Stomach (tissue), 9 donors: ENCODE measurements around the gene RAB21. TPM values are rescaled to one million over a fixed set of nuclear protein-coding genes. Genes with fewer than 3 reads are reported as not detected.

Experiments used
- DNase-seq, 2 donors: peaks; one replicate each; pipeline versions ENCODE4 v3.0.0 to v3.0.0-alpha.2; 2013 to 2019
- H3K27ac ChIP-seq, 5 donors: fragments of 200-600 bp in 4 of 5; sonication (generic) in 4 of 5; one replicate each; pipeline ENCODE4 v1.5.1; 2013 to 2019; ENCODE audit warnings: mild to moderate bottlenecking in 1 of 5, moderate library complexity in 1 of 5
- H3K27me3 ChIP-seq, 3 donors: fragments of 200-600 bp; sonication (generic); one replicate each; pipeline ENCODE4 v1.5.1; 2017 to 2019; ENCODE audit warnings: mixed run types in 1 of 3
- H3K36me3 ChIP-seq, 4 donors: fragments of 200-600 bp; sonication (generic); 1 replicate in 3 of 4; 2 replicates in 1 of 4; pipeline ENCODE4 v1.5.1; 2016 to 2019
- H3K4me1 ChIP-seq, 4 donors: fragments of 200-600 bp; sonication (generic); one replicate each; pipeline ENCODE4 v1.5.1; 2016 to 2019
- H3K4me3 ChIP-seq, 4 donors: fragments of 200-600 bp; sonication (generic) in 3 of 4; one replicate each; pipeline ENCODE4 v1.5.1; 2016 to 2019; ENCODE audit warnings: mild to moderate bottlenecking in 1 of 4
- H3K9me3 ChIP-seq, 4 donors: fragments of 200-600 bp; sonication (generic); one replicate each; pipeline ENCODE4 v1.5.1; 2016 to 2019
- CTCF ChIP-seq, 7 experiments: fragments of 450-650 bp in 4 of 7; fragments of 200-600 bp in 3 of 7; sonication (generic) in 3 of 7; IDR thresholded peaks; one replicate each; pipeline ENCODE4 v1.5.1; 2016 to 2019; ENCODE audit warnings: antibody characterized with exemption in 7 of 7, control low read depth in 2 of 7, mild to moderate bottlenecking in 1 of 7
- EP300 ChIP-seq: sonication (generic); formaldehyde crosslinking; IDR thresholded peaks from one replicate; pipeline ENCODE4 v1.6.1; 2017; ENCODE audit warnings: antibody characterized with exemption
- POLR2A ChIP-seq, 4 donors: fragments of 450-650 bp; IDR thresholded peaks; one replicate each; pipeline ENCODE4 v1.6.1; 2016; ENCODE audit warnings: antibody characterized with exemption in 4 of 4, control low read depth in 2 of 4, mild to moderate bottlenecking in 1 of 4, moderate library complexity in 1 of 4
- POLR2AphosphoS5 ChIP-seq, 3 donors: sonication (generic); formaldehyde crosslinking; IDR thresholded peaks; one replicate each; pipeline ENCODE4 v1.6.1; 2016; ENCODE audit warnings: antibody characterized with exemption in 3 of 3
- WGBS, 5 donors: extraction: QIAGEN DNeasy Blood & Tissue Kit in 3 of 5; methylation state at CpG; one replicate each; pipeline versions ENCODE4 v1.1.5 to v1.1.7; 2013 to 2018; 5-methylcytosine and 5-hydroxymethylcytosine counted together
- intact Hi-C: fragments of 100-400 bp; cut with DNase I; formaldehyde crosslinking; loops from one replicate; pipeline ENCODE4 v1.15.1; 2023; ENCODE audit warnings: low total_unique reads
- polyA plus RNA-seq, 3 donors: library from polyadenylated mRNA; stranded (reverse); fragments of 200-250 nt; gene quantifications; one replicate each; pipeline ENCODE4 v1.2.3, GENCODE V29; 2013
- total RNA-seq, 5 donors: library from RNA; depleted of rRNA; stranded (reverse); fragments of >200 nt; gene quantifications; one replicate each; pipeline versions ENCODE4 v1.1.0 to v1.2.3, GENCODE V29; 2014 to 2016
- donor health status: healthy with polysubstance abuse.
- donor health status: Bipolar disorder and iron deficiency.
- donor health status: healthy.

The RAB21 gene
- total and polyA plus RNA-seq, 8 donors: 3.2 to 35.1 (median 7.7) TPM

DNA sequence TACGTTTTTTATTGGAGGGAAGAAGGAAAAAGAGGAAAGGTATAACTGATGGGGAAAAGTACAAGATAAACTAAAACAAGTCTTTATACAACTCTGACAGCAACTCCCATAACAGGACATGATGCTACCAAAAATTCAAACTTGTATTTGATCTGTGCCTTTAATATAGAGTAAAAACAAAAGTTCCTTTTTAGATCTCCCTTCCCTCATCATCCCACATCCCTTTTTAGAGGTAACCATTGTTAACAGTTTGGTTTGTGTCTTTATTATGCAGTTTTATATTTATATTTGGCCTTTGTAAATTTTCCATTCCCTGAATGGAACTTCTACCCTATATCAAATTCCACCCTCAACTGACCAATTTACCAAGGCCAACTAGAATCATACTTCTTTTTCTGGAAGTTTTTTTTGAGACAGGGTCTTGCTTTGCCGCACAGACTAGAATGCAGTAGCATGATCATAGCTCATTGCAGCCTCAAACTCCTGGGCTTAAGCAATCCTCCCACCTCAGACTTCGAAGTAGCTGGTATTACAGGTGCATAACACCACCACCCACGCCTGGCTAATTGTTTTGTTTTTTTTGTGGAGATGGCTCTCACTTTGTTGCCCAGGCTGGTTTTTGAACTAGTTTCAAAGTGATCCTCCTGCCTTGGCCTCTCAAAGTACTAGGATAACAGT is 36.9 kb downstream of the RAB21 start:
- 77 to 91% (median 84%) methylated on average over 4 of the region's 4 CpGs for WGBS, 5 donors
- intact Hi-C loops: no loop called here

GRCh38 chr12:71792599-71792998 is 37.9 kb downstream of the RAB21 start:
- H3K4me3 ChIP-seq: no peak overlapping the region
- H3K27ac ChIP-seq: no peak overlapping the region
- H3K27me3 ChIP-seq: no peaks in the 10 kb centered on the region
- TF ChIP-seq CTCF (IDR thresholded peaks at IDR 0.05): no peak
- TF ChIP-seq POLR2A (IDR thresholded peaks at IDR 0.05): no peak
- no peak for TF ChIP-seq EP300
- no peak for TF ChIP-seq POLR2AphosphoS5 (IDR thresholded peaks at IDR 0.05)
- WGBS, 5 donors: 42 to 83% (median 72%) methylated on average over 1 of the region's 1 CpG
- H3K36me3 ChIP-seq: peaks cover 0 to 11% (median 8%) of the 10 kb centered on the region in 4 donors
- intact Hi-C loops: no loop called here
- no peaks in the 10 kb centered on the region for H3K4me1 ChIP-seq
- DNase-seq: no peak
- H3K9me3 ChIP-seq: no peaks in the 10 kb centered on the region

More for the DNA sequence above, 36.9 kb downstream of the RAB21 start:
- no peak overlapping the region for H3K27ac ChIP-seq
- no peaks in the 10 kb centered on the region for H3K4me1 ChIP-seq
- H3K27me3 ChIP-seq: no peaks in the 10 kb centered on the region
- DNase-seq: no peak
- TF ChIP-seq POLR2A (IDR thresholded peaks at IDR 0.05) (no peak), POLR2AphosphoS5 (IDR thresholded peaks at IDR 0.05) (no peak), CTCF (IDR thresholded peaks at IDR 0.05) (no peak), EP300 (no peak)
- peaks cover 1 to 21% (median 16%) of the 10 kb centered on the region in 4 donors for H3K36me3 ChIP-seq
- H3K4me3 ChIP-seq: no peak overlapping the region
- H3K9me3 ChIP-seq: no peaks in the 10 kb centered on the region

- intact Hi-C loops: no loop called here
- H3K27ac ChIP-seq: no peak overlapping the region
- TF ChIP-seq POLR2AphosphoS5 (IDR thresholded peaks at IDR 0.05) (no peak), CTCF (IDR thresholded peaks at IDR 0.05) (no peak), POLR2A (IDR thresholded peaks at IDR 0.05) (no peak), EP300 (no peak)
- no peaks in the 10 kb centered on the region for H3K27me3 ChIP-seq
- H3K4me3 ChIP-seq: no peak overlapping the region
- no peaks in the 10 kb centered on the region for H3K9me3 ChIP-seq
- no peaks in the 10 kb centered on the region for H3K4me1 ChIP-seq
- 40 to 64% (median 58%) methylated on average over 1 of the region's 1 CpG for WGBS, 5 donors
- H3K36me3 ChIP-seq: peaks cover 0 to 2% (median 0%) of the 10 kb centered on the region in 4 donors
- DNase-seq: no peak
These were observed 41.2 kb downstream of the RAB21 start for GRCh38 chr12:71795901-71796300.

DNA sequence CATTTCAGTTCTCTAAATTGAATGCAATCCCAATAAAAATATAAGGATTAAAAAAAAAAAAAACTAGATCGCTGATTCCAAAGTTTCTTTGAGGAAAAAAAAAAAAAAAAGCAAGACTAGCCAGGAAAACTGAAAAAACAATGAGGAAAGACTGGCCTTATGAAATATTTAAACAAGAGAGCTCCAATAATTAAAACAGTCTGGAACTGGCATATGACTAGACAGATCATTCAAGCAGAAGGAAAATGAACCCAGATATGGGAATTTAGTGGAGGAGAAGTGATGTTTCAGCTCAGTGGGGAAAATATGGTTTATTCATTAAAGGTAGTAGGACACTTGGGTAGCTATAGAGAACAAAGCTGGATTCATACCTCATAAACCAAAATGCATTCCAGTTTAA is 42.9 kb downstream of the RAB21 start:
- intact Hi-C loops: no loop called here

More for the DNA sequence above, 42.9 kb downstream of the RAB21 start:
- H3K27me3 ChIP-seq: no peaks in the 10 kb centered on the region
- H3K9me3 ChIP-seq: no peaks in the 10 kb centered on the region
- H3K4me1 ChIP-seq: no peaks in the 10 kb centered on the region
- DNase-seq: no peak
- no peak overlapping the region for H3K4me3 ChIP-seq
- no peak overlapping the region for H3K27ac ChIP-seq
- TF ChIP-seq POLR2AphosphoS5 (IDR thresholded peaks at IDR 0.05): no peak
- no peak for TF ChIP-seq EP300
- no peak for TF ChIP-seq CTCF (IDR thresholded peaks at IDR 0.05)
- TF ChIP-seq POLR2A (IDR thresholded peaks at IDR 0.05): no peak
- H3K36me3 ChIP-seq: no peaks in the 10 kb centered on the region
- 62 to 89% (median 76%) methylated on average over 1 of the region's 1 CpG for WGBS, 5 donors
